HFFc6 (cell line): ENCODE measurements around the gene FOXD4. TPM values are rescaled to one million over a fixed set of nuclear protein-coding genes. Genes with fewer than 3 reads are reported as not detected.
"Not testable (repeated sequence)": the region's sequence is repeated elsewhere in the genome, so short reads cannot be mapped to it uniquely, and the experiment has no call there.

Experiments used
- DNase-seq: peaks from one replicate; pipeline ENCODE4 v3.0.0-alpha.2; 2018
- H3K27ac Mint-ChIP-seq: 2 replicates; pipeline ENCODE4 v1.8.0; 2020; ENCODE audit warnings: mild to moderate bottlenecking, mixed read lengths
- H3K27me3 Mint-ChIP-seq: 2 replicates; pipeline ENCODE4 v1.8.0; 2021; ENCODE audit warnings: mild to moderate bottlenecking, moderate library complexity, mixed read lengths; ENCODE audit not compliant: insufficient read depth
- H3K36me3 Mint-ChIP-seq: 2 replicates; pipeline ENCODE4 v1.8.0; 2021; ENCODE audit warnings: low read depth, mixed read lengths
- H3K4me1 Mint-ChIP-seq: 2 replicates; pipeline ENCODE4 v1.8.0; 2020; ENCODE audit warnings: low read depth, mixed read lengths
- H3K4me3 Mint-ChIP-seq: 2 replicates; pipeline ENCODE4 v1.8.0; 2020; ENCODE audit warnings: mild to moderate bottlenecking, moderate library complexity, mixed read lengths
- H3K9me3 Mint-ChIP-seq: 2 replicates; pipeline ENCODE4 v1.8.0; 2020; ENCODE audit warnings: mild to moderate bottlenecking, mixed read lengths
- total RNA-seq, 6 experiments: library from RNA; stranded (reverse); fragmentation: NEBNext Ultra II Directional; extraction: Animal tissue kit (Norgen Biotek cat#: 25700); gene quantifications; 2 replicates in 1 of 6; 3 replicates in 5 of 6; pipeline ENCODE4 v1.2.3, GENCODE V29; 2021

FOXD4 gene
- total RNA-seq, 6 experiments from 2014 or later = 0.34 to 1.1 (median 0.39) TPM

GRCh38 chr9:82932-83689, 35.1 kb downstream of the FOXD4 start:
- H3K27ac Mint-ChIP-seq, H3K9me3 Mint-ChIP-seq, H3K36me3 Mint-ChIP-seq, H3K27me3 Mint-ChIP-seq, H3K4me1 Mint-ChIP-seq, DNase-seq, H3K4me3 Mint-ChIP-seq: not testable (repeated sequence)

- H3K4me1 Mint-ChIP-seq = peaks cover 26% of the 10 kb centered on the region
- peak overlapping the region; percentile 40 for H3K27ac Mint-ChIP-seq
- H3K36me3 Mint-ChIP-seq, H3K27me3 Mint-ChIP-seq, H3K4me3 Mint-ChIP-seq, H3K9me3 Mint-ChIP-seq: not testable (repeated sequence)
- peak; percentile 7 for DNase-seq
Measured at GRCh38 chr9:78333-78732, 39.9 kb downstream of the FOXD4 start.

GRCh38 chr9:76389-76788, 41.8 kb downstream of the FOXD4 start:
- H3K4me1 Mint-ChIP-seq = peaks cover 26% of the 10 kb centered on the region
- not testable (repeated sequence) for H3K27me3 Mint-ChIP-seq, H3K9me3 Mint-ChIP-seq, H3K27ac Mint-ChIP-seq, H3K4me3 Mint-ChIP-seq, H3K36me3 Mint-ChIP-seq, DNase-seq

- Mint-ChIP-seq H3K4me1 (peaks cover 26% of the 10 kb centered on the region), H3K4me3 (peak overlapping the region; percentile 82), H3K27ac (peak overlapping the region; percentile 89)
- DNase-seq = peak; percentile 5
- H3K36me3 Mint-ChIP-seq, H3K27me3 Mint-ChIP-seq, H3K9me3 Mint-ChIP-seq: not testable (repeated sequence)
Measured at GRCh38 chr9:73900-74525, 44.2 kb downstream of the FOXD4 start.

- H3K27ac Mint-ChIP-seq = peak overlapping the region; percentile 89
- not testable (repeated sequence) for H3K36me3 Mint-ChIP-seq, H3K9me3 Mint-ChIP-seq, H3K27me3 Mint-ChIP-seq, DNase-seq
- peak overlapping the region; percentile 82 for H3K4me3 Mint-ChIP-seq
- peaks cover 24% of the 10 kb centered on the region for H3K4me1 Mint-ChIP-seq
Measured at GRCh38 chr9:73076-73899, 44.9 kb downstream of the FOXD4 start.

Other genes with a start within 250 kb of the FOXD4 start
- gene WASHC1, start 89.0 kb downstream of the FOXD4 start, total RNA-seq = 1 to 10 TPM; 5.8 to 8.9 (median 7.4) TPM
- gene ZNG1A, start 60.6 kb upstream of the FOXD4 start, total RNA-seq = 10 to 100 TPM; 20.1 to 27.7 (median 24.6) TPM
- gene DOCK8, start 96.4 kb upstream of the FOXD4 start, total RNA-seq = under 1 TPM; 0.05 to 0.34 (median 0.20) TPM